Hepatocyte (in vitro differentiated cells): Measurements from ENCODE around the gene NTHL1. TPM values are rescaled to one million over a fixed set of nuclear protein-coding genes. Genes with fewer than 3 reads are reported as not detected.

ENCODE experiments used
- DNase-seq: peaks from one replicate; pipeline ENCODE4 v3.0.0-alpha.2; 2016; ENCODE audit warnings: low spot score
- H2AFZ ChIP-seq: fragments of 200-600 bp; sonication (generic); 2 replicates; pipeline ENCODE4 v1.6.0; 2016; ENCODE audit warnings: antibody characterized with exemption, mild to moderate bottlenecking
- H3K27ac ChIP-seq: fragments of 200-600 bp; sonication (generic); 2 replicates; pipeline ENCODE4 v1.5.1; 2016; ENCODE audit warnings: mild to moderate bottlenecking
- H3K27me3 ChIP-seq: fragments of 200-600 bp; sonication (generic); 2 replicates; pipeline ENCODE4 v1.6.1; 2016
- H3K36me3 ChIP-seq: fragments of 200-600 bp; sonication (generic); replicated peaks from 2 replicates; pipeline ENCODE4 v1.5.1; 2016; ENCODE audit warnings: low read depth; ENCODE audit not compliant: insufficient read depth
- H3K4me1 ChIP-seq: fragments of 200-600 bp; sonication (generic); 2 replicates; pipeline ENCODE4 v1.5.1; 2016; ENCODE audit warnings: mild to moderate bottlenecking, moderate library complexity; ENCODE audit not compliant: insufficient read depth
- H3K4me2 ChIP-seq: fragments of 200-600 bp; sonication (generic); 2 replicates; pipeline ENCODE4 v1.6.0; 2016
- H3K4me3 ChIP-seq: fragments of 200-600 bp; sonication (generic); 2 replicates; pipeline ENCODE4 v1.5.1; 2016; ENCODE audit warnings: mild to moderate bottlenecking
- H3K79me2 ChIP-seq: fragments of 200-600 bp; sonication (generic); 2 replicates; pipeline ENCODE4 v1.6.0; 2017; ENCODE audit warnings: mild to moderate bottlenecking
- H3K9me2 ChIP-seq: fragments of 200-600 bp; sonication (generic); replicated peaks from 2 replicates; pipeline ENCODE4 v1.6.0; 2017; ENCODE audit warnings: mild to moderate bottlenecking; ENCODE audit not compliant: insufficient read depth
- H3K9me3 ChIP-seq: fragments of 200-600 bp; sonication (generic); 2 replicates; pipeline ENCODE4 v1.5.1; 2016; ENCODE audit warnings: low read depth, mild to moderate bottlenecking
- H4K20me1 ChIP-seq: fragments of 200-600 bp; sonication (generic); 2 replicates; pipeline ENCODE4 v1.6.0; 2016; ENCODE audit warnings: mild to moderate bottlenecking; ENCODE audit not compliant: insufficient read depth, poor library complexity, severe bottlenecking
- CTCF ChIP-seq: fragments of 200-600 bp; sonication (generic); IDR thresholded peaks from 2 replicates; pipeline ENCODE4 v1.5.1; 2016; ENCODE audit warnings: antibody characterized with exemption, mild to moderate bottlenecking; ENCODE audit not compliant: poor library complexity
- EZH2 ChIP-seq: fragments of 200-600 bp; sonication (generic); IDR thresholded peaks from 2 replicates; pipeline ENCODE4 v1.6.1; 2016; ENCODE audit warnings: antibody characterized with exemption, mild to moderate bottlenecking, borderline replicate concordance
- EZH2phosphoT487 ChIP-seq: fragments of 200-600 bp; sonication (generic); IDR thresholded peaks from one replicate; pipeline ENCODE4 v1.6.1; 2018; ENCODE audit warnings: antibody characterized with exemption, mild to moderate bottlenecking, low read depth, moderate library complexity; ENCODE audit not compliant: unreplicated experiment, severe bottlenecking
- WGBS: methylation state at CpG from one replicate; pipeline ENCODE4 v1.1.6; 2016; ENCODE audit warnings: low lambda C conversion rate; ENCODE audit errors: missing lambda C conversion rate; 5-methylcytosine and 5-hydroxymethylcytosine counted together
- polyA plus RNA-seq: library from polyadenylated mRNA; unstranded; fragments of >200 nt; fragmentation: Nextera tagmentation; extraction: Ambion mirVana; gene quantifications from 2 replicates; pipeline ENCODE4 v1.2.1, GENCODE V29; 2016
- total RNA-seq: library from RNA; depleted of rRNA; stranded (reverse); fragments of >200 nt; gene quantifications from 2 replicates; pipeline ENCODE4 v1.2.3, GENCODE V29; 2014

Gene NTHL1
- total and polyA plus RNA-seq, 2 experiments from 2014 or later, result 19.6 to 28.5 TPM

DNA sequence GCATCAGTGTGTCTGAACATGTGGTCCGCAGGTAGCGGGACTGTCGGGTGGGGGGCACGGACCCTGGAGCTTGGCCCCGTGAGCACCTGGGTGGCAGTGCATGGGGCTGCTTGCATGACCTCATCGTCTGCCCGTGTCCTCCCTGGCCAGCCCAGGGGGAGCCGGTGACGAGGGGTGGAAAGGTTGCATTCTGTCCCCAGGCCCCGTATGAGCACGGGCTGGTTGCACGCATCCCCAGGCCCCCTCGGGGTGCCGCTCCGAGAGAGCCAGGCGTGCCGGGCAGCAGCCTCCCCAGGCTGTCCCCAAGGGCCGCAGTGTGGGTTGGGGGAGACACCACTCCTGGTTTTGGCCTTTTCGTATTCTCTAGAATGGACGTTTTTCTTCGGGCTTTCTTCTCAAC is 30.1 kb upstream of the NTHL1 start:
- no peaks in the 10 kb centered on the region for H3K9me3 ChIP-seq
- no peaks in the 10 kb centered on the region for H4K20me1 ChIP-seq
- H3K79me2 ChIP-seq, result no peaks in the 10 kb centered on the region
- WGBS, result 94% methylated on average over 21 of the region's 21 CpGs
- no peaks in the 10 kb centered on the region for H3K27me3 ChIP-seq
- H3K4me3 ChIP-seq, result no peak overlapping the region
- no peak overlapping the region for H2AFZ ChIP-seq
- no peak overlapping the region for H3K27ac ChIP-seq
- H3K9me2 ChIP-seq, result no peaks in the 10 kb centered on the region
- H3K4me1 ChIP-seq, result no peaks in the 10 kb centered on the region
- H3K36me3 ChIP-seq, result no peaks in the 10 kb centered on the region
- TF ChIP-seq CTCF, result no peak
- no peak for TF ChIP-seq EZH2phosphoT487
- TF ChIP-seq EZH2, result no peak
- no peak overlapping the region for H3K4me2 ChIP-seq
- DNase-seq, result no peak

DNA sequence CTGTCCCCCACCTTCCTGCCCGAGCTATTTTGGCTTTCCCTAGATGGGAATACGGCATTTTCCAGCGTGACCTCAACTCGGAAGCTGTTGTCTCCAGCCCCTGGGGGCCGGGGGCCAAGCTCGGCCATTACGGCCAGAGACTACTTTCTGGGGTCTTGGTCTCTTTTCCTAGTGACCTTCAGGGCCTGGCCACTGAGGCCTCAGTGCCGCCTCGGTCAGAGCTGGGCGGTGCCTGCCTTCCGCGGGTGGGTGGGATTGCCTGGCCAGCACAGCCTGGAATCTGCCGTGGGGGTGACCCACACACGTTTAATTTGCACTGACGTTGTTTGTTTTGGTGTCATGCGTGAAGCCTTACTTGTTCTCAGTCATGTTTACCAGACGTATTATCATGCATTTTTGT is 29.4 kb upstream of the NTHL1 start:
- no peaks in the 10 kb centered on the region for H3K4me1 ChIP-seq
- no peak overlapping the region for H3K27ac ChIP-seq
- H3K79me2 ChIP-seq, result no peaks in the 10 kb centered on the region
- WGBS, result 95% methylated on average over 17 of the region's 17 CpGs
- no peaks in the 10 kb centered on the region for H3K9me3 ChIP-seq
- no peaks in the 10 kb centered on the region for H4K20me1 ChIP-seq
- TF ChIP-seq EZH2phosphoT487 (no peak), CTCF (no peak), EZH2 (no peak)
- no peak overlapping the region for H3K4me3 ChIP-seq
- H3K4me2 ChIP-seq, result no peak overlapping the region
- DNase-seq, result no peak
- H3K27me3 ChIP-seq, result no peaks in the 10 kb centered on the region
- no peak overlapping the region for H2AFZ ChIP-seq
- H3K9me2 ChIP-seq, result no peaks in the 10 kb centered on the region
- H3K36me3 ChIP-seq, result no peaks in the 10 kb centered on the region

DNA sequence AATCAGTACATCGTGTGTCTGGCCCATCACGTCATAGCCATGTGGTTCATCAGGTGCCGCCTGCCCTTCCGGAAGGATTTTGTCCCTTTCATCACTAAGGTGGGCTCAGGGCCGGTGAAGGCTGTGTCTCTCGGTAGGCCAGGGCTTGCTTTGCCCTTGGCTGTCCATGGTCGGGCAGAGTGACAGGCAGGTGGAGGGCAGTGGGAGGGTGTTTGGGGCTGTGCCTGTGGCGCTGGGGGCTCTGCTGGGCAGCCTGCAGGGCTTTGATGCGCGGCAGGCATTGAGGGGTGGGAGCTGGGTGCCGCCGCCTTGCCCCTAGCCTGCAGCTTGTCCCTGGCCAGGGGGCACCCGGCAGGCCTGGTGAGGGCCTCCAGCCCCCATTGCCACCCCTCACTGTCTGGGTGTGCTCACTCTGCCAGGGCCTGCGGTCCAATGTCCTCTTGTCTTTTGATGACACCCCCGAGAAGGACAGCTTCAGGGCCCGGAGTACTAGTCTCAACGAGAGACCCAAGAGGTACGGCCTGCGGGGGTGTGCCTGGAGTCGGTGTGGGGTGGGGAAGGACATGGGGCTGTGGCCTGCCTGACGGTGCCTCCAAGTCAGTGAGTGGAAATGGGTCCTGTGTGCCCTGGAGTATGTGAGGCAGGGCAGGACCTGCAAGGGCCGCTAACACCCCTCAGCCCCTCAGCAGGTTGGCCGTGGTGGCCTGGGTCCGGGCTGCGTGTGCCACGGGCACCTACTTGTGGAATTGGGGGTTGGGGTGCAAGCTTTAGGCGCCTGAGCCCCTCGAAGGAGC is 28.6 kb upstream of the NTHL1 start:
- H3K36me3 ChIP-seq, result no peaks in the 10 kb centered on the region
- H2AFZ ChIP-seq, result no peak overlapping the region
- no peaks in the 10 kb centered on the region for H3K27me3 ChIP-seq
- H3K9me3 ChIP-seq, result no peaks in the 10 kb centered on the region
- no peak overlapping the region for H3K27ac ChIP-seq
- no peak for DNase-seq
- no peak overlapping the region for H3K4me3 ChIP-seq
- no peak overlapping the region for H3K4me2 ChIP-seq
- H4K20me1 ChIP-seq, result no peaks in the 10 kb centered on the region
- H3K9me2 ChIP-seq, result no peaks in the 10 kb centered on the region
- TF ChIP-seq EZH2 (no peak), CTCF (no peak), EZH2phosphoT487 (no peak)
- H3K79me2 ChIP-seq, result no peaks in the 10 kb centered on the region
- H3K4me1 ChIP-seq, result no peaks in the 10 kb centered on the region
- 94% methylated on average over 26 of the region's 28 CpGs for WGBS
